ENCODE data around the gene CRADD.

Gene CRADD

DNA sequence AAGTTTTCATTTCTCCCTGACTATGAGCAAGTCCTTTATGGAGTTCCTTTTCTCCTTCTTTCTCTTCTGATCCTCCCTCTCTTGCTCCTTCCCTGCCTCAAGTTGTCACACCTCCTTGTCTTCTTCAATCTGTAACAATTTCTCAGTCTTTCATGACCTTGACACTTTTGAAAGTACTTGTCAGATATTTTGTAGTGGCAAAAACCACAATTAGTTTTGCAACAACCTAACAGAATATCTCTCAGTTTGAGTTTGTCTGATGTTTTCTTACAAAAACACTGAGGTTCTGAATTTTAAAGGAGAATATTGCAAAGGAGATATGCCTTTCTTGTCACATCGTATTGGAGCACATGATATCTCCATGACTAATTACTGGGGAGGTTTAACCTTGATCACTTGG lies 4.1 kb upstream of the CRADD start:
- no peak for DNase-seq

DNA sequence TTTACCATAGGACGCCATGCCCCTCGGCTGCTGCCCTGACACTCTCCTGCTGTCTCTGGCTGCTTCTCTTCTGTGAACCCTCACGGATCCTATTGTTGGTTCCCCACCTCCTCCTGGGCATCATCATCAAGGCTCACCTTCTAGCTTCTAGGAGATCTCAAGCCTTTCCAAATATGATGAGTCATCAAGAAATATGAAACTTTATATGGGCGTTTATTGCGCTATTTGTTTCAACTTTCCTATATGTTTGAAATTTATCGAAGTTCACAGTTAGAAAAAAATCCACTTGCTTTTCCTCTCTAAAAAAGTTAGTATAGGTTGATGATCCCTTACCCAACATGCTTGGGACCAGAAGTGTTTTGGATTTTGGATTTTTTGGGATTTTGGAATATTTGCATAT lies 2.8 kb upstream of the CRADD start:
- no peak for DNase-seq

DNA sequence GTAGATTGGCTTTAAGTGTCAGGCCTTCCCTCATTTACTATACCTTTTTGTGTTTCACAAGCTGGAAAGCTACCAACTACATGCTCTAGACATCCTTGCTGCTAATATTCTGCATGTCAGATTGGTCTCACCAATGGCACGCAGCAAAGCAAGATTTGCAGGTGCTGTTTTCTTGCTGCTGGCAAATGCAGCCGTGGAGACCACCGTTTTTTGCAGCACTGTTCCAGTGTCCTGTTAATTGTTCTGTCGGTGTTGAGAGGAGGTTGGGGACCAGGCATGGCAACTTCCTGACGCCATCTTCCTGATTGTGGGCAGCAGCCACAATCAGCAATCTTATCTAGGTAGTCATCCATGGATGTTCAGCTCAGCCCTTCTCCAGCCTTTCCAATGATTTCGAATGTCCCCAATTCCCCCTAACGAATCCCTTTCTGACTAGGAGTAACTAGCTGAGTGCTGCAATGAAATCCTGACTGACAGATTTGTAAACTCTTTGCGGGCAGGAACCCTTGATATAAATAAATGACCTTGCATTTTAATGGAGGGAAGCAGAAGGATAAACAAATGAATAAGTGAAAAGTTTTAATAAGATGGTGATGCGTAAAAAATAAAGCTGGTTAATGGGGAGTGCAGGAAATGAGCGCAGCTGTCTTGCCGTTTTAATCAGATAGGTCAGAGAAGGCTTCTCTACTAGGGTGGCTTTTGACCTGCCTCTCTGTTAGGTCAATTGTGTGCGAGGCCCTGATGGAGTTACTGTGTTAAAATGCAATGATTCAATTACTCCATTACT lies 574 bp upstream of the CRADD start:
- DNase-seq: no peak

DNA sequence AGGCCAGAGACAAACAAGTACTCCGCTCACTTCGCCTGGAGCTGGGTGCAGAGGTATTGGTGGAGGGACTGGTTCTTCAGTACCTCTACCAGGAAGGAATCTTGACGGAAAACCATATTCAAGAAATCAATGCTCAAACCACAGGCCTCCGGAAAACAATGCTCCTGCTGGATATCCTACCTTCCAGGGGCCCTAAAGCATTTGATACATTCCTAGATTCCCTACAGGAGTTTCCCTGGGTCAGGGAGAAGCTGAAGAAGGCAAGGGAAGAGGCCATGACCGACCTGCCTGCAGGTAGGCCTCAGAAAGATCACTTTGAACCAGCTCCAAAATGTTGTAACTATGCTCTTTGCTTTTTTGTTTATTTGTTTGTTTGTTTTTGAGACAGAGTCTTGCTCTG lies 1.6 kb downstream of the CRADD start:
- no peak for DNase-seq

DNA sequence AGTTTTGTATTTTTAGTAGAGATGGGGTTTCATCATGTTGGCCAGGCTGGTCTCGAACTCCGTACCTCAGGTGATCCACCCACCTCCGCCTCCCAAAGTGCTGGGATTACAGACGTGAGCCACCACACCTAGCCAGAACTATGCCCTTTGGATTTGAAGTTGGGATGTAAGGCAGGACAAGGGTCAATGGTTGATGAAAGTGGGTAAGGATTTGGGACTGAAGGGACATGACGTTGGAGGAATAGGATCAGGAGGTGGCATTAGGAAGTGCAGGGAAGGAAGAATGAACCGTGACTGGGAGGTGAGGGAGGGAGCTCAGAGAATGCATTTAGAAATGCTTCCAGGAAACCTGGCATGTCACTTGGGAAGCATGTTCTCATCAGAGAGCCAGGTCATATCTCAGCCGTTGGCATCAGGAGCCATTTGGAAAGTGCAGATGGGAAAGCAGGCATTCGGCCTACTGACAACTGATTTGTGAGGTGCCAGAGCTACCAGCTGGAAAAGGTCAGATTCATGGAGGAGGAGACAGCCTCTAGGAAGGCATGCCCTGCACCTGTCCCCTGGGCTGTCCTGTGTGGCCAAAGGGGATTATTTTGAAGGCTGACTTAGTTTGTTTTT lies 2.2 kb downstream of the CRADD start:
- DNase-seq: no peak

DNA sequence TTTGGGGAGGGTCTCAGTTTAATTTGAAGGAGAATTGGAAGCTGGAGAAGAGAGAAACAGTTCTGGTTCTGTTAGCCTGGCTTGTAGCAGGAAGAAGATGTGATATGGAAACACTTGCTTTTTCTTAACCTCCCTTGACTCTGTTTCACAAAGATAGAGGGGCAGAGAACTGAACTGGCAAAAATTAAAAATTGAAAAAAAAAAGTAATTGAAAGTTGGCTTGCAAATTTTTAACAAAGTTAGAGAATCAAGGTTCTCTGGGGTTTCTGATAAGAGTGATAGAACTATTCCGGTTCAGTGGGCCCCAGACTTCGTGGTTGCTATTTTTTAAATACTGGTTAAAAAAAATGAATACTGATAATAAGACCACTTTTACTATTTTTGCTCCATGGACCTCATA lies 2.8 kb downstream of the CRADD start:
- DNase-seq: no peak

DNA sequence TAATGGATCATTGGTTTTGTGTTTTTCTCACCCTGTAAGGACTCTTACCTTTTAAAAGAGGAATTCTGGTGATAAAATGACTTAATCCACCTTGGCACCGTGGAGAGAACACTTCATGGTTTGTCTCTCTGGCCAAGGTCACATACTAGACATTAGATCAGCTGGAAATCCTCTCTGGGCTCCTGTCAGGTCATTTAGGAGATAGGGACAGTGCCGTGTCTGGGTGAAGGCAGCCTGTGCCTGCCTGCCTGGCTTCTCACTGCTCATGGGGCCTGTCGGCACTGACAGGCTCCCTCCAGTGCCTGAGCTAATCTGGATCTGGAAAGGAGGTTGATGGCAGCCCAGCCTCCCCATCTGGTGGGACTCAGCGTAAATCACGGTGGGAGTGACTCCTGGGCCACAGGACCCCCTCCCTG lies 5.7 kb downstream of the CRADD start:
- DNase-seq: no peak

DNA sequence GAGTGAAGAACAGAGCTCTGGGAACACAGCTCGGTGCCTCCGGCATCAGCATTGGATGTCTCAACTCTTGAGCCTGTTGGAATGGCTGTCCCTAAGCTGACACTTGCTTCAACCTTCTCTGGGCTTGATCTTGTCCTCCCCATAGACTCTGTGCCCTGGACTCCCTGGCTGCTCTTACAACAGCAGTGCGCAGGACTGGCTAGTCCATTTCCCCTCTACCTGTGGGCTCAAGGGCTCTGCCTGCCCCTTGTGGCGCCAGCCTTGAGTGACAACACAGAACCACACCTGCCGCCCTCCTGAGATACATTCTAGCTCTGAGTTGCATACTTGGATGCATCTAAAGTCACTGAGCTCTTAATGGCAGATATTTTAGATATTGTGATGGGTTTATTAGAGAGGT lies 6.2 kb downstream of the CRADD start:
- DNase-seq: no peak

DNA sequence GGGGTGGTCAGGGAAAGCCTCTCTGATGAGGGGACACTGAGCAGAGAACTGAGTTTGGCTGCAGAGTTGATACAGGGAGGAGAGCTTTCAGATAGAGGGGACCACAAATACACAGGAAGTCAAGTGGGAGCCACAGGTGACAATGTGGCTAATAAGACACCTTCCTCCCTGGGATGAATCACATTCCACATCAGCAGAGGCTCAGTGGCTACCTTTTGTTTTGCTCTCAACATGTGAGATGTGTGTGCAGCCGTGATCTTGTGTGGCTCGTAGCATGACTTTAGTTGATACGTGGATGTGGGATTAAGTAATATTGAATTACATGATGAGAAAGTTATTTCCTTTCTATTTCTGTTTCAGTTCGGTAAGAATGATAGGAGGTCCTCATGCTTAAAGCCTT lies 7.5 kb downstream of the CRADD start:
- no peak for DNase-seq

DNA sequence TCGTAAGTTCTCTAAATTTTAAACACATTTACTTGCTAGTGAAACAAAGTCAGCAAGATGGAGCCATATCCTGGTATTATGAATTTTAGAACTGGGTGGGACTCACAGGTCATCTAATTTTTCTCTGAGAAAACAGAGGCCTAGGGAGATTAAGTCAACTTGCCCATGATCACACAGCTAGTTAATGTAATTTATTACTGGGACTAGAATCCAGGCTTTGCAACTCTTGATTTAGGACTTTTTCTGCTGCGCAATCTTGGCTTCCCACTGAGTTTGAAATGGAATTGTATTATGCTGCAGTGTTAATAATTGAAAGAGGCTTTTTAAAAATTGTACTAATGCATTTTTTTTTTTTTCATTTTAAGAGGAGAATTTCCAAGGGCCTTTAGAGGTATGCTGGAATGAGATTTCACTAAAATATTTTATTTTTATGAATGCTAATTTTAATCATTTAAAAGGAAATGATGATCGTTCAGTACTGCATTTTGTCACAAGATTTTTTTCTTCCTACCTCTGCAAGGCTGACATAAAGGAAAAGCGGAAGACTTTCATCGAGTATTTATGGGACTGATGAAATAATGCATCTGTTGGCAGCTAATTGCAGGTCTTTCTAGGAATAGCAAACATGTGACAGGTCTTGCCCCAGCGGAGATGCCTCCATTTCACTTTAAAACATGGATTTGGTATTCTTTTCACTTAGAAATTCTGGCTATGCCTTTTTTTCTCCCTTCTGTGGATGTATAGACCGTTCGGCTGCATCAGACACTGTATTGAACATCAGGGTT lies 9.6 kb downstream of the CRADD start:
- no peak for DNase-seq

DNA sequence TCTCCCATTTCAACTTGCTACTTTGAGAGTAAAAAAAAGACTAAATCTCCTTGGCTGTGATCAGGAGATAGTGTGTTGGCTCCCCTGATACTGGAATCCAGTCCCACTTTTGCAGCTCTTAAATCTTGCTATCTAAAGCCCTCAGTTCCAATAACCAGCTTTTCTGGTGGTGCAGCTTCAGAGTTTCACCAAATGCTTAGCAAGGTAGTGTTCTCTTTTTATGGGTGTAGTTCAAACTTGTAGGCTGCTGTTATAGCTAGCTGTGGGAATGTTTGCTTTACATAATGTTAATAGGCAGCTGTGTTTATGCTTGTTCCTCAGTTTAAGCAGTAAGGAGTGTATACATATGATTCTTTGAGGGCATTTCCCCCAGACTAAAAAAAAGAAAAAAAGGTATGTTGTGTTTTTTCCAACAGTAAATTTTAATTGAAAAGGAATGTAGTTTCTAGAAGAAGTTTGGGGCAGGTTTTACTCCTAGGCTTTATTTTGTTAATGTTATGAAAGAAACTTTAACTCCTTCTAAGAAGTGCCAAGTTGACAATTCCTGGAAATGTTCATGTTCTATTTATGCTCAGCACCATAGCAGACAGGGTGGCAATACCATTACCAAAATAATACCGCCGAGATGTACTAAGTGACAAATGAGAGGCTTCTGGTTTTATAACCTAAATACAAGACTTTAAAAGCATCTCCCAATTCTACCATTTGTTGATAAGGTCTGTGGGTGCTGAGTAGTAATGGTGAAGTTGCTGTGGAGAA lies 12.1 kb downstream of the CRADD start:
- DNase-seq: no peak

DNA sequence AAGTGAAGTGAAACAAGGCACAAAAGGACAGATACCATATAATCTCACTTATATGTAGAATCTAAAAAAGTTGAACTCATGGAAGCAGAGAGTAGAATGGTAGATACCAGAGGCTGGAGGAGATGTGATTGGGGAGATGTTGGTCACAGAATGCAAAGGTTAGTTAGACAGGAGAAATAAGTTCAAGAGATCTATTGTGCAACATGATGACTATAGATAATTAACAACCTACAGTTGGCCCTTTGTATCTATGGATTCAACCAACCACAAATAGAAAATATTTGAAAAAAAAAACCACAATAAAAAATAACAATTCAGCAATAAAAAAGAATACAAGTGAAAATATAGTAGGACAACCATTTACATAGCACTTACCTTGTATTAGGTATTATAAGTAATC lies 19.3 kb downstream of the CRADD start:
- DNase-seq: no peak

DNA sequence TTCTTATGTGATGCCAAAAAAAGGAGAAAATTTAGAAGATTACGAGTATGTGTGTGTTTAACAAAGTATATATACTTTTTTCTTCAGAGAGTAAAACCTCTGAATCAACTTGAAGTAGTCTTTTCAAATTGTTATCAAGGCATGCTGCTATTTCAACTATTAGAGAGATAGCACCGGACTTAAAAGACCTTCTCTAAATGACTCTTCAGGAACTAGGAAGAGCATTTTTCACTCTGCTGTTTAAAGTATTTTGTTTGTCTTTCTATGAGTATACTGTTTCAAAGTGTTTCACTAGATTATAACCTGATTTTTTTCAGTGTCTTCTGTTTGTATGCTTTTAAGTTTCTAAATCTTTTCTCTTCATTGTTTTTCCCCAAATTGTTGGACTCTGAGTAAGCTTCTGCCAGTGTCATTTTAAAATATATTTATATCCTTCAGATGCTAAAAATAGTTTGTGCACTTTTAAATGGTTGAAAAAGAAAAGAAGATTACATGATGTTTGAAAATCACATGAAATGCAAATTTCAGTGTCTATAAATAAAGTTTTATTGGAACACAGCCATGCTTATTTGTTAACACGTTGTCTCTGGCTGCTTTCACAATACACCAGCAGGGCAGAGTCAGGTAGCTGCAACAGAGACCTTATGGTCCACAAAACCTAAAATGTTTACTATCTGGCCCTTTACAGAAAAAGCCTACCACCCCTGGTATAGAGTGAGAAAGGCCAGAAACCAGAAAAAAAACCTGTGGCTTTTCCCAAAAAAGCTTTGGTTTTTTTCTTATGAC lies 21.3 kb downstream of the CRADD start:
- DNase-seq: no peak

DNA sequence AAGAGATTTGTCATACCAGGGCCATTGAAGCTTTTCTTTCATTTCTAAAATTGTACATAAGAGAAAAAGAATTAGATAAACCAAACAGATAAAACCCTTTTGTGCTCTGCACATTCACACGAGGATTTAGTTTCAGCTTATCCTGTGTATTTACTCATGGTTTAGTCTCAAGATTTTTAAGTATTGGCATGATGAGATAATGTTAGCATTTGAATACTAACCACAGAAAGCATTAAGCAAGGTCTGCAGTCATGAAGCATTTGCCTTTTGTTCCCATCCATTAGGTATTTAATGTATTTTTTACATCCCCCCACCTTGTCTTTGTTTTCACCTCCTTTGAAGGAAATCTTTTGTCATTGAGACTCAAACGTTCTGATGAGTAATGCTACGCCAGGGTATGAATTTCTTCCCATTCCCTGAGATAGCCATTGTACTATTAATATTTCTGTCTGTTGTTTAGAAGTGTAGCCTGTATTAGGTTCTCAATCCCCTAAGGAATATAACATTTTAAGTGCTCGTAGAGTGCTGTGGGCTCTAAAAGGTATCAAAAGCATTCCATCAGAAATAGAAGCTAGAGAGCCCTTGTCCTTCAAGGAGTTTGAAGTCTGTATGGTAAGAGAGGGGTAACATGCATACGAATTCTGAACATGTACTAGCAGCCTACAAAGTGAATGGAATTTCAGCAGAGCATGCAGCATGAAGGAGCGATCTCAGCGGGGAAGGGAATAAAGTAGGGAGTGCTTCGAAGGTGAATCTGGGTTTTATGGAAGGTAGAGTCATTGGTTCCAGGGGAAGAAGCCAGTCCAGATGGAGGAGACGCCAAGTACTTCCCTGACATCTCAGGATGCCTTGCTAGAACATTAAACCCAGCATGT lies 22.3 kb downstream of the CRADD start:
- no peak for DNase-seq

DNA sequence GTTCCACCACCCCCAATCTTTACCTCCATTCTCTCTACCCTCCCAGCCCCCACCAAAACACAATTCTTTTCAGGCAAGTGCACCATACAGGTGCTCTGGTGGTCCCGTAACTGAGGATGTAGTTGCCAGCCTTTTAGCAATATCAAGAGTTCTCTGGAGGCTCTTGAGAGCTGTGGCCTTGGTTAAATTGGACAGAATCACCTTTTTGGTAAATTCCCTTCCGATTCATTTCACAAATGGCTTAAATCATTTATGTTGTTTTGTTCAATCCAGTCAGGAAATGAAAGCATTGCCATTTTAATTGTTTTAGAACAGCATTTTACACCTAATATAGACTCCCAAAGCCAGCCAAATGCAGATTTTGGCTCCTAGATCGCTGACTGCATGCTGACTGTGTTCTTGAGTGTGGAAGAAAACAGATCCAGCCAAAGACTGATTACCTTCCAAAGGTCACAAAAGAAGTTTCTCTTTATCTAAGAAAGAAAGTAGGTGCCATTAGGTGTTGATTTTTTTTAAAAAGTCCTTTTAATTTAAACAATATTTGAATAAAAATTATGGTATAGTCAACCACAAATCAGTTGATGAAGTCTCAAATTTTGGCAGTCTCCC lies 25.6 kb downstream of the CRADD start:
- DNase-seq: no peak

DNA sequence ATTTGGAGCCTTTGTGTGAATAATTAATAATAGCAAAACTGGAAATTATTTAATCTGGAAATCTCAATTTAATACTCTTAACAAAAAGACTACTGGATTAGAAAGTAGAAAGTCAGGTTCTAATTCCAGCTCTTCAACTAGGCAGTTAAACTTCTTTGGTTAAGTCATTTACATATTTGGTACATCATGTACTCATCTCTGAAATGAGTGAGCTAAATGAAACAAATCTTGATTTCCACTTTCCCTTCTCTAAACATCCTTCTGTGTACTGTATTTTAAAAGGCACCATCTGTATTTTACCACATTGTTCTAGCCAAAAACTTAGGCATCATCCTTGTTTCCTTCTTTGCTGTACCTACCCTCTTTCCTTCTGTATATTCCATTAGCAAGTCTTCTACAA lies 26.9 kb downstream of the CRADD start:
- no peak for DNase-seq

DNA sequence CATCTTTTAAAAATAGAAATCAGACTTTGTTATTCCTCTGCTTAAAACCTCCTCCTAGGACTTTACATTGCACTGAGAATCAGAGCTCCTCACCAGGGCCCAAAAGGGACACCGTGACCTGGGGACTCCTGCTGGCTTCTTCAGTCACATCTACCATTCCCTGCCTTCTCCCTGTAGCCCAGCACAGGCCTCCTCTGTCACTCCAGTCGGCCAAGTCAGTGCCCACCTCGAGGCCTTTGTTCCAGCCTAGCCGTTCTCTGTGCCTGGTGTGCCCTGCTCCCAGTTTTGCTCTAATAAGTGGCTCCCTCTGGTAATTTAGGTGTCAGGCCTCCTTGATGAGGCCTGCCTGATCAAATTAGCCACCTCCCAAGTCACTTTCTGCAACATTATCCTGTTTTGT lies 27.4 kb downstream of the CRADD start:
- DNase-seq: no peak

DNA sequence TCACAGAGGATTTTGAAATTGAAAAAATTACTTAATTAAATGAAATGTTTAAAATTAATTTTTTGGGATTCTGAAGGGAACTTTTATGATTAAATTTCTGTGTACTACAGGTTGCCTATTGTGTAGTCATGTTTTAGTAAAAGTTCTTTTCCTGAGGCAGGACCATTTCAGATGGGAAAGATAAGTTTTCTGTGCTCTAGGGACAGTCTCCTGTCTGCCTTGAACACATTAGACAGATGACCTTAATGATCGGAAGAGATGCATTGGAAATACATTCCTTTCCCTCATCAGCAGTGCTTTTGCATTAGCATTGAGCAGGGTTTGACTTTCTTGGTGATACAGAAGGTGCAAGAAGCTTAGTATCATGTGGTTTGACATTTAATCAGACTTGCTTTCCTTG lies 28.1 kb downstream of the CRADD start:
- DNase-seq: no peak

DNA sequence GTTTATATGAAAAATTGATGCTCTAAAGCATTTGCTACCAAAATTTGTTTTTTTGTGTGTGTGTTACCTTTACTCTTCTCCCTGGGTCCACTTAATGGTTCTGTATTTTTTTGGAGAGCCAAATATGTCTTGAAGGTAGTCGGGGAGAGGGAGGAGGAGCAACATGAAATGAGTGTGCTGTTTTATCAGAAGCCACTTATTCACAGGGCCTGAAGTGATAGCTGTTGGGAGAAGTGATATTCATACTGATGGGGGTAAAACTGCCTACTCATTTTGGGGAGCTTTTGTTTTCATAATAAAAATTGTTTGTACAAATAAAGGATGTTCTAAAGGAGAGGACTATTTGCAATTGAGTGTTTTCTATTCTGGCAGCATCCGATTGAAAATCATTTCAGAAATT lies 29.2 kb downstream of the CRADD start:
- no peak for DNase-seq

DNA sequence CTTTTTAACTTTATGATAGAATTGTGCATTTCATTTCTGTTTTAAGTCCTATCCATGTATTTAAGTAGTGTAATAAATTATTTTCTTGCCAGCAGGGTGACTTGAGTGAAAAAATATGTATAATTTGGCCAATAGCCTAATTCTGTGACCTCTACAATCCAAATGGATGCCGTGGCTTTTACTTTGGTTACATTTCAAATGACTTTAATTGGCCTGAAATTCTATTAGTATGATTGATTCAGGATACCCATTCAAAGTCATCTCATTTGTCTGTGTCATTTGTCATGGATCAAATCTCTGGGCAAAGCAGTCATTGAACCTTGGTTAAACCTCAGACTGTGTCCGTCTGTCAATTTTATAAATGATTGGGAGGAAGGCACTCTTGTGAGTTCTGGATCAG lies 29.6 kb downstream of the CRADD start:
- no peak for DNase-seq

DNA sequence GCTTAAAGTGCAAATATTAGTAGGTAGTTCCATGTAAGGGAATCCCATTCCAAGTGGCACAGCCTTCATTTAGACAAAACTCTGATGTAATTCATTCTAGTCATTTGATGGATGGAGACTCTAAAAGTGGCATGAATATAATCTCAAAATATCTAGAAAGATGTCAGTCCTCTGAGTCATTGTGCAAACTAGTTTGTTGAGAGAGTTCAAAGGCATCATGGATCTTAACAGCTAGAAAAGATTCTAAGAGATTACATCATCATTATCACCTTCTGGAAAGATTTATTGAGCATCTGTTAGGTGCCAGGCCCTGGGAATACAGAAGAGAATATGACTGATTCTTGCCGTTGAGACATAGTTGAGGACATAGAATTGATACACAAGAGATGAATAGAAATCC lies 30.7 kb downstream of the CRADD start:
- no peak for DNase-seq

Data from activated CD4-positive, alpha-beta T cell treated with anti-CD3 and anti-CD28 coated beads, Interleukin-2, amount 50 U/mL, for 4 hours (primary cell).